Measurements from ENCODE around the gene ERC1. TPM values are rescaled to one million over a fixed set of nuclear protein-coding genes. Genes with fewer than 3 reads are reported as not detected.

ERC1 gene
- total and polyA plus RNA-seq, 9 of the 15 experiments (the other 6 are each of a cell fraction or from before 2014, with no cell fraction given) = 0.74 to 11.8 (median 4.8) TPM

- no peak for TF ChIP-seq E2F8 (IDR thresholded peaks at IDR 0.05; ENCODE audit: low read depth, partially characterized antibody)
- TF ChIP-seq POLR2AphosphoS5 (IDR thresholded peaks at IDR 0.05; ENCODE audit: control insufficient read depth, insufficient read depth, low read depth, low read length) = no peak
- TF ChIP-seq, protein P1, sequence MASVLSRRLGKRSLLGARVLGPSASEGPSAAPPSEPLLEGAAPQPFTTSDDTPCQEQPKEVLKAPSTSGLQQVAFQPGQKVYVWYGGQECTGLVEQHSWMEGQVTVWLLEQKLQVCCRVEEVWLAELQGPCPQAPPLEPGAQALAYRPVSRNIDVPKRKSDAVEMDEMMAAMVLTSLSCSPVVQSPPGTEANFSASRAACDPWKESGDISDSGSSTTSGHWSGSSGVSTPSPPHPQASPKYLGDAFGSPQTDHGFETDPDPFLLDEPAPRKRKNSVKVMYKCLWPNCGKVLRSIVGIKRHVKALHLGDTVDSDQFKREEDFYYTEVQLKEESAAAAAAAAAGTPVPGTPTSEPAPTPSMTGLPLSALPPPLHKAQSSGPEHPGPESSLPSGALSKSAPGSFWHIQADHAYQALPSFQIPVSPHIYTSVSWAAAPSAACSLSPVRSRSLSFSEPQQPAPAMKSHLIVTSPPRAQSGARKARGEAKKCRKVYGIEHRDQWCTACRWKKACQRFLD (CRISPR knock-in tag; IDR thresholded peaks at IDR 0.05) = no peak
Measured at GRCh38 chr12:1104088-1104800, 113.2 kb downstream of the ERC1 start (continued).

- Histone ChIP-seq H3K27ac (ENCODE audit: extremely low read depth, low read depth, low read length) (no peak overlapping the region), H3K79me2 (ENCODE audit: control insufficient read depth, insufficient read depth, low read length) (no peaks in the 10 kb centered on the region), H2AFZ (ENCODE audit: low read depth, low read length) (no peak overlapping the region), H4K20me1 (replicated peaks; ENCODE audit: control insufficient read depth, insufficient read depth, low read length) (no peaks in the 10 kb centered on the region), H3K36me3 (ENCODE audit: control insufficient read depth, insufficient read depth, low read length) (peaks cover 5% of the 10 kb centered on the region; the same call in 1 of the 3 replicates), H3K9ac (ENCODE audit: insufficient read depth in 1 of 2, low read depth in 2 of 2, low read length in 2 of 2) (no peak overlapping the region), H3K9me1 (ENCODE audit: control insufficient read depth, insufficient read depth, low read length) (no peaks in the 10 kb centered on the region), H3K9me3 (replicated peaks; ENCODE audit: control insufficient read depth, insufficient read depth, low read depth, low read length) (no peaks in the 10 kb centered on the region), H3K27me3 (ENCODE audit: control insufficient read depth in 2 of 2, insufficient read depth in 2 of 2, low read length in 2 of 2) (no peaks in the 10 kb centered on the region), H3K4me1 (replicated peaks in 1 of 2; ENCODE audit: control insufficient read depth in 2 of 2, insufficient read depth in 2 of 2, low read length in 2 of 2) (no peaks in the 10 kb centered on the region; a peak in 1 of 5 replicates), H3K4me2 (ENCODE audit: insufficient read depth, low read length) (no peak overlapping the region), H3K4me3 (no peak overlapping the region)
- ATAC-seq (no peak), FAIRE-seq (no peak), DNase-seq (ENCODE audit: extremely low read depth in 1 of 4, low spot score in 3 of 4) (no peak)
- in situ Hi-C loops (cut with MboI) = no loop called here
- intact Hi-C loops (cut with micrococcal nuclease) = no loop called here
- ChIA-PET CTCF (ENCODE audit: low intra/inter-chr PET ratio) (no interaction called here), POLR2A (interaction anchor here (1.0 kb wide), 1 partner anchor 10 kb away, joined by 3 read pairs; no protein-coding TSS in a partner anchor)
- no TSS peak for BruUV-seq (replicated peaks)
- TF ChIP-seq, protein P2, sequence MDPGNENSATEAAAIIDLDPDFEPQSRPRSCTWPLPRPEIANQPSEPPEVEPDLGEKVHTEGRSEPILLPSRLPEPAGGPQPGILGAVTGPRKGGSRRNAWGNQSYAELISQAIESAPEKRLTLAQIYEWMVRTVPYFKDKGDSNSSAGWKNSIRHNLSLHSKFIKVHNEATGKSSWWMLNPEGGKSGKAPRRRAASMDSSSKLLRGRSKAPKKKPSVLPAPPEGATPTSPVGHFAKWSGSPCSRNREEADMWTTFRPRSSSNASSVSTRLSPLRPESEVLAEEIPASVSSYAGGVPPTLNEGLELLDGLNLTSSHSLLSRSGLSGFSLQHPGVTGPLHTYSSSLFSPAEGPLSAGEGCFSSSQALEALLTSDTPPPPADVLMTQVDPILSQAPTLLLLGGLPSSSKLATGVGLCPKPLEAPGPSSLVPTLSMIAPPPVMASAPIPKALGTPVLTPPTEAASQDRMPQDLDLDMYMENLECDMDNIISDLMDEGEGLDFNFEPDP (CRISPR knock-in tag; IDR thresholded peaks at IDR 0.05) = no peak
- TF ChIP-seq KLF10 (CRISPR knock-in tag; IDR thresholded peaks at IDR 0.05) (no peak), MIER1 (IDR thresholded peaks at IDR 0.05; ENCODE audit: low read depth) (no peak), ZNF445 (CRISPR knock-in tag; IDR thresholded peaks at IDR 0.05; ENCODE audit: low read depth) (no peak), TAF7 (tag; IDR thresholded peaks at IDR 0.05) (no peak), ZSCAN32 (CRISPR knock-in tag; IDR thresholded peaks at IDR 0.05) (no peak), SREBF2 (CRISPR knock-in tag; IDR thresholded peaks at IDR 0.05) (no peak), ZNF76 (CRISPR knock-in tag; IDR thresholded peaks at IDR 0.05; ENCODE audit: borderline replicate concordance) (no peak), KAT7 (CRISPR knock-in tag; IDR thresholded peaks at IDR 0.05; ENCODE audit: borderline replicate concordance) (no peak)
- TF ChIP-seq, protein P3, sequence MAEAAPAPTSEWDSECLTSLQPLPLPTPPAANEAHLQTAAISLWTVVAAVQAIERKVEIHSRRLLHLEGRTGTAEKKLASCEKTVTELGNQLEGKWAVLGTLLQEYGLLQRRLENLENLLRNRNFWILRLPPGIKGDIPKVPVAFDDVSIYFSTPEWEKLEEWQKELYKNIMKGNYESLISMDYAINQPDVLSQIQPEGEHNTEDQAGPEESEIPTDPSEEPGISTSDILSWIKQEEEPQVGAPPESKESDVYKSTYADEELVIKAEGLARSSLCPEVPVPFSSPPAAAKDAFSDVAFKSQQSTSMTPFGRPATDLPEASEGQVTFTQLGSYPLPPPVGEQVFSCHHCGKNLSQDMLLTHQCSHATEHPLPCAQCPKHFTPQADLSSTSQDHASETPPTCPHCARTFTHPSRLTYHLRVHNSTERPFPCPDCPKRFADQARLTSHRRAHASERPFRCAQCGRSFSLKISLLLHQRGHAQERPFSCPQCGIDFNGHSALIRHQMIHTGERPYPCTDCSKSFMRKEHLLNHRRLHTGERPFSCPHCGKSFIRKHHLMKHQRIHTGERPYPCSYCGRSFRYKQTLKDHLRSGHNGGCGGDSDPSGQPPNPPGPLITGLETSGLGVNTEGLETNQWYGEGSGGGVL (CRISPR knock-in tag; IDR thresholded peaks at IDR 0.05) = no peak
Measured at GRCh38 chr12:1107669-1108068, 116.6 kb downstream of the ERC1 start.

Data from K562 (cell line).